CD4-positive, alpha-beta T cell treated with Interleukin-2 at 100 ng/mL for 4 hours (primary cell): ENCODE results near the gene RBM17.
"Not testable (repeated sequence)": the region's sequence is repeated elsewhere in the genome, so short reads cannot be mapped to it uniquely, and the experiment has no call there.

Source experiments
- DNase-seq: peaks from one replicate; pipeline ENCODE4 v3.0.0-alpha.2; 2020; ENCODE audit warnings: low spot score

Gene RBM17

GRCh38 chr10:6088721-6089333 lies at the start of gene RBM17:
Gene RBM17 (plus strand): TSS chr10:6089034. CDS start chr10:6097066, 8,032 bp downstream.
- peak; percentile 98 for DNase-seq

- DNase-seq = no peak
These were observed 49.1 kb upstream of the RBM17 start for GRCh38 chr10:6039711-6040110.

GRCh38 chr10:6040205-6040604 lies 48.6 kb upstream of the RBM17 start:
- no peak for DNase-seq

- DNase-seq = not testable (repeated sequence)
These were observed 45.5 kb upstream of the RBM17 start for GRCh38 chr10:6043377-6043776.

- DNase-seq = no peak
These were observed 44.8 kb upstream of the RBM17 start for GRCh38 chr10:6044060-6044459.

GRCh38 chr10:6044751-6045313 lies 44.0 kb upstream of the RBM17 start:
- no peak for DNase-seq

GRCh38 chr10:6045314-6045848 lies 43.5 kb upstream of the RBM17 start:
- DNase-seq = peak; percentile 74

- no peak for DNase-seq
These were observed 42.7 kb upstream of the RBM17 start for GRCh38 chr10:6045878-6046772.

GRCh38 chr10:6046773-6047611 lies 41.8 kb upstream of the RBM17 start:
- DNase-seq = no peak

- DNase-seq = no peak
These were observed 41.0 kb upstream of the RBM17 start for GRCh38 chr10:6047847-6048246.

- no peak for DNase-seq
These were observed 40.4 kb upstream of the RBM17 start for GRCh38 chr10:6048281-6049030.

GRCh38 chr10:6049031-6049400 lies 39.8 kb upstream of the RBM17 start:
- DNase-seq = no peak

GRCh38 chr10:6050801-6051445 lies 37.9 kb upstream of the RBM17 start:
- peak; percentile 95 for DNase-seq

- peak; percentile 87 for DNase-seq
These were observed 36.3 kb upstream of the RBM17 start for GRCh38 chr10:6052247-6053221.

- DNase-seq = no peak
These were observed 35.5 kb upstream of the RBM17 start for GRCh38 chr10:6053303-6053702.

GRCh38 chr10:6053816-6054631 lies 34.8 kb upstream of the RBM17 start:
- DNase-seq = no peak

GRCh38 chr10:6054884-6055283 lies 34.0 kb upstream of the RBM17 start:
- DNase-seq = no peak

- DNase-seq = no peak
These were observed 32.9 kb upstream of the RBM17 start for GRCh38 chr10:6055929-6056328.
